AG08395 (cell line): ENCODE measurements around the gene RASGRP3.

Source experiments
- DNase-seq: peaks from one replicate; pipeline ENCODE4 v3.0.0; 2012; ENCODE audit warnings: mixed read lengths, low spot score

The RASGRP3 gene

DNA sequence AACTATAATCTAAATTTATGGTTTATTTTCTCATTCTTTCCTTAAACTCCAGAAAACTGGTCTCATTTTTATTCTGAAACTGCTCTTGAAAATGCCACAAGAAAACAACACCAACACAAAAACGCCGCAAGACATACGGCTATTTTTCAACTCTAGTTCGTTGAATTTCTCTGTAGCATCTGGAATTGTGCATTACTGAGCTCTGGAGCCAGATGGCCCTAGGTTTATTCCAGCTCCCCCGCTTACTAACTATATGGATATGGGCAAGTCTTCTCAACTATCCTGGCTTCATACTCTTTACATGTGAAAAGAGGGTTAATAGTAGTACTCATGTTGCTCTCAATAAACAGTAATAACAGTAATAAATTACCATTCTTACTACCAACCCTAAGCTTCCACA is 102.8 kb downstream of the RASGRP3 start:
- no peak for DNase-seq

DNA sequence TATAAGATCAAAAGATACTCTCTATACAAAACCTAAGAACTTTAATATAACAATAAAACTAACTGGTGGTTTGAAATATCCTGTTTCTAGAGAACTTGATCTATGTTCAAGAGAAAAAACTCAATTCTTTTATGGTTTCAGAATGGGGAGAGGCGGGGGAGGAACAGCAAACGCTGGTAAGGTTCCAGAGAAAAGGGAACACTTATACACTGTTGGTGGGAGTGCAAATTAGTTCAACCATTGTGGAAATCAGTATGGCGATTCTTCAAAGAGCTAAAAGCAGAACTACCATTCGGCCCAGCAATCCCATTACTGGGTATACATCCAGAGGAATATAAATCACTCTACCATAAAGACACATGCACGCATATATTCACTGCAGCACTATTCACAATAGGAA is 105.4 kb downstream of the RASGRP3 start:
- no peak for DNase-seq

DNA sequence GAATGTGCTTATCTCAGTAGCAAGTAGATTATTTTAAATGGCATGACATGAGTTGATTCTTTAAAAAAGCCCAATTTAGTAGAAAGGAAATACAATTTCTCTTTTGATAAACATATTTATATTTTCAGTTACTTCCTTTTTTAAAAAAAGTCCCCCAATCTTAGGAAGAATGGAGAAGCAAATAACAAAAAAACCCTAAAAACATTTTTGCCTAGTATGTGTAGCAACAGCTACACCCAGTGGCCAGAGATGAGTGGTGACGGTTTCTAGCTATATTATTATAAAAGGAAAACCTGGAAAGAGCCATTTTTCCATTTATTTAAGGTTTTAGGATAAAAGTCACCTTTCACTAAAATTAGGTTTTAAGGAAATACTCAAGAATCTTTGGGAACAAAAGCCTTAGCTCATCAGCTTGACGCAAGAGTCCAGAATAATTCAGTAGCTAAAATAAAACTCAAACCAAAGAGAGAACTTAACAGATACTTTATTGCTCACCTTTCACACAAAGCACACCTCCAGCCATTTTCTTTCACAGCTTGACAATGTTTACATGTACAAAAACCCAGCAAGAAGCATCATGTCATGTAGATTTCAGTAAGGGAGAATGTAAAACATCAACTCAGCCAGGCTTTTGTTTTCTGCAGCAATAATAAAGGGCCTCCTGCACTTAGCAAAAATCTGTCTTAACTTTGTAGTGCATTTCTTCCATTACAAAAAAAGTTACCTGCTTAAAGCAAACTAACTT is 106.9 kb downstream of the RASGRP3 start:
- DNase-seq: peak; percentile 31

DNA sequence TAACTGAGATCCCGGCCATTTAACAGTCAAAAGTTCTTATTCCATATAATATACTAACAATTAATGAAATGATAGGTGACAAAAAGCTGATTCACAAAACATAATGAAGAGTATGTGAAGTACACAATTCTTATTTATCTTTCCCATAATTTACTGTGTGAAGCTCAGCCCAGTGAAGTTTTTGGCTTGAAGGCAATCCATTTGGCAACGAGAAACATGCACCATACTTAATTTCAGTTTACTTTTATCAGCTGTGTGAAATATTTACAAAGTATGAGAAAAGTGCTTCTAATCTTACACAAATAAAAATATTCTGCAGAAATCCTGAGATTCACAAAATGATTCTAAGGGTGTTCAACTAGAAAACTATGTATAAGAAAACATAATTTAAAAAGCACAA is 110.3 kb downstream of the RASGRP3 start:
- DNase-seq: no peak

DNA sequence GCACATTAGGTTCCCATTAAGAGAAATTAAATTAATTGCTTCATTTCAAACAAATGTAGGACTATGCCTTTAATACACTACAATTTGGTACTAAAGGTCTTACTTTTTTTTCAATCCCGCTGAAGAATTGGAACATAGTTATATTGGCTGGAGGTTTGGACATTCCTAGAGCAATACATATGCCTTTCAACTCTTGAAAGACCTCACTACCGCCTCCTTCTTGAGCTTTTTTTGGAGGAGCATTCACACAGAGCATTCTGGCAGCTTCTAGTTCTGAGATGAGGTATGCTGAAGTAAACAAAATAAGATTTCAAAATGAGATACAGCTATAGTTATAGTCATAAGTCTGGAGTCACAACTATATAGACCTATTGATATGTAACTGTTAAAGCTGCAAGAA is 111.8 kb downstream of the RASGRP3 start:
- no peak for DNase-seq

DNA sequence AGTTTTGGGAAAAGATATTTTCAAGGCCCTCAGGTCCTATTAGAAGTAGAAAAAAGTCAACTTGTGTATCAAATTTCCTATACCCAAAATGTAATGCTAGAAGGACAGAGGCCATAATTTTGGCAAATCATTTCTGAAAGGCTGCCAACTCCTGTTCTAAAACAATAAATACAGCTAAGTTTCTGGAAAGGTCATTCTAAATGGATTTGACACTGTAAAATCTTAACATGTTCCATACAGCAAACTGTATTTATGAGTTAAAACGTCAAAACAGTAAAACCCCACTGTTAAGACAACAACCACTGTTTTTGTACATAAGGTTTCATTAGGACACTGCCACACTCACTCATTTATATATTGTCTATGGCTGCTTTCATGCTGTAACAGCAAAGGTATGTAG is 113.0 kb downstream of the RASGRP3 start:
- no peak for DNase-seq

DNA sequence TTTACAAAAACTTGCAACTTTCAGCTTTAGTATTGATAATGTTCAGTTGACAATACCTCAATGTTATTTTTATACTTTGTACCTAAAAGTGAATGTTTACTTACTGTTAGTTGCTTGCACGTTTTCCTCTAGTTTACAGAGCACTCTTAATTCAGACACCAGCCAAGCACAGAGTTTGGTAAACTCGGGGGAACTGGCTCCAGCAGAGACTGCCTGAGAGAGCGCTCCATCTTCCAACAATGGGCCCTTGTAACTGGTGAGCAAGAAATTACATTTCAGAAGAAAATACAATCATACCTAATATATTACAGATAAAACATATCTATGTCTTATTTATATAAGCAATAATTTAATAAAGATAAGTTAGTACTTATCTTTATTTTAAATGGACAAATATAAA is 118.9 kb downstream of the RASGRP3 start:
- DNase-seq: no peak

DNA sequence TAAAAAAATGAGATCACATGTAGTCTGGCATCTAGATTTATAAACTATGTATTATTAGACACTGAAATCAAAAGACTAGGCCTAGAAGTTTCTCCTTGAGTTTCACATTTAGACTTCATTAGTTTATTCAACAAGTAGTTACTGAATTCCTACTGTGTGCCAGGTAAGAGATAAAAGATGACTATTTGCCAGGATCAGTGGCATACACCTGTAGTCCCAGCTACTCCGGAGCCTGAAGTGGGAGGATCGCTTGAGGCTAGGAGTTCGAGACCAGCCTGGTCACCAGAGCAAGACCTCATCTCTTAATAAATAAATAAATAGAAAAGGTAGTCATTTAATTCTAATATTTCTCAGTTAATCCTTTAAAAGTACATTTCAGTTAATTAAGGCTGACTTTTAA is 120.6 kb downstream of the RASGRP3 start:
- DNase-seq: no peak

DNA sequence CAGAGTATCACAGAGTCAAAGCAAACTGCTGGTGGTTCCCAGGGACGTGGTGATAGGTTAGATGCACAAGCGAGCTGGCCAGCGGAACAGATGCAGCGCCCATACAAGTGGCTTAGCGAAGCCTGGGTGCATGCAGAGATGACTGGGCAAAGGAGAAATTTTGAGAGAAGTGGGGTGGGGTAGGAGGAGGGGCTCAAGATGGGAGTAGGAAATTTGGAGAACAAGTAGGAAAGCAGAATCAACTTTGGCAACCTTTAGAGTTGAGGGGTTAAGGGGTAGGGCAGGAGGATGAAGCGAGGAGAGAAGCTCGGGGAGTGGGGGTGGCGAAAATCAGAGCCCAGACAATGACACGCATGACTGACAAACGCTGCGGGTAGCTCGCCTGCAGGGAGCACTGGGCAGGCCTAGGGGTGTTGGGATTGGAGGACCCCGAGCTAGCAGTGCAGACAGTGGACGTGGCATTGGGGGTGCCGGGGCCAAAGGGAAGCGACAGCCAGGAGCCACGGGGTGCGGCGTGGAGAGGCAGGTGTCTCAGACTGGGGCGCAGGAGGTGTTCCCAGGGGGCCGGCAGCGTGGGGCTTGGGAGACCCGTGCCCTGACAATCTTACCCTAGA is 122.2 kb downstream of the RASGRP3 start:
- peak; percentile 27 for DNase-seq

DNA sequence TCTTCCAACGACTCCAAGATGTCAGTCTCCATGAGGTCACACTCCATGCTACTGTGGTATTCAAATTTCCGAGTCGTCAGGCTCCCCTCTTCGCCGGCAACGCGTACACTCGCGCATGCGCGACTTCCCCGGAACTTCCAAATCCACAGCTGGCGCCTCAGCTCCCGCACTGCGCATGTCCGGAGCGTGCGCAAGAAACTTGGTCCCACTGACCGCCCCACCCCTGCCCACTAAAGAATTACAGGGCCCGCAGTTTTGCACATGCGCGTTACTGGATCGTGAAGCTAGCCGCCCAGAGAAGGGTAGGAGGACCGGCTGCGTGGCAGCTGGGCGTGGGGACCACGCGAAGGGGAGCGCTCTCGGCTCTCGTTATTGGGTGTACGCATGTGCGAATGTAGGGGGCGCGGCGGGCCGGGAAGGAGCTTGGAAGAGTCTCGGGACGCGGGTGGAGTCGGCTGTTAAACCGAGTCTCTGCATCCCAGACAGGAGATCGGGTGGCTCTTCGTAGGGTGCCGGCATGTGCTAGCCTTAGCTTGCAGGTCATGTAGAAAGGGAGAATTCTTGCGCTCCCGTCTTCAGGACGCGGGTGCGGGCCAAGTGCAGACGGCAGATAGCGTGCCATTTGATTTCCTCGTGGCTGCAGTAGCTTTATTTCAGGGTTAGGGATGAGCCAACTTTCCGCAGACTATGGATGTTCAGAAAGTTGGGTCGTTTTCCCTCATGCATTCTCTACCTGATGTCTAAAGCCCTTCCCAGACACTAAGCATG is 122.9 kb downstream of the RASGRP3 start, which contains the start of gene FAM98A:
Gene FAM98A, minus strand, starts transcription at position 125 of the 768 bp plus-strand sequence. Its CDS starts 78 bp downstream, at position 47.
- peak; percentile 99 for DNase-seq

DNA sequence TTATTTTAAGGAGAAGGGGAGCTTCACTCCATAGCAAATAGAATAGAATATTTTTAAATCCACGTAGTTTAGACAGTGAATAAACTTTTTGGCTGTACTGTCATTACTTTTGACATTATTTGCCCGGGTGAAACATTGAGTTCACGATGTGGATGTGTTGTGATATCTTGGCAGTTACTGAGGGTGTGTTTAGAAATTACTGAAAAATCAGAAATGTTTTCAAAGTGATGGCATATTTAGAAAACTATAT is 123.4 kb downstream of the RASGRP3 start:
- DNase-seq: no peak

DNA sequence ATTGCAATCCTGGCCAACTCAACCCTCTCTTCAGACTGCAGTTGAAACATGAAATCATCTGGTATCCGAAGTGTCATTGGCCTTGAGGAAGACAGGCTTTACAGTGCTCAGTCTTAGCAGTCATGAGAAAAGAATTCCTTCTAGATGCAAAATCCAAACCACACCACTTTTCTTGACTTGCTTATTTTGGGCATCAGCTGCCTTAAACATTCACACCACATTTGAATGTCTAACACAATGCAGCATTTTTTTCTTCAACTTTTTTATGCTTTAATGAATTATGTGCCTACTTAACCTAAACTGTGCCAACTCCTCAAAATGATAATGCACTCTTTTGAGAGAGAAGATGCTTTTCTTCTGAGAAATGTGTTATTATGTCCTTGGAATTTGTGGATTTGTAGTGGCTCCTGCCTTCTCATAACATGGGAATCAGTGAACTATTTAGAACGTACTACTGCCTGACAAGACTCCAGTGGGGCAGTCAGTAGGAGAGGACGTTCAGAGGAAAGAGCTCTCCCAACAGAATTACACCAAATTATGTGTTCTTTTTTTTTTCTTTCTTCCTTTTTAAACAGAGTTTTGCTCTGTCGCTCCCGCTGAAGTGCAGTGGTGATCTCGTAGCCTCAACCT is 125.9 kb downstream of the RASGRP3 start:
- peak; percentile 54 for DNase-seq

DNA sequence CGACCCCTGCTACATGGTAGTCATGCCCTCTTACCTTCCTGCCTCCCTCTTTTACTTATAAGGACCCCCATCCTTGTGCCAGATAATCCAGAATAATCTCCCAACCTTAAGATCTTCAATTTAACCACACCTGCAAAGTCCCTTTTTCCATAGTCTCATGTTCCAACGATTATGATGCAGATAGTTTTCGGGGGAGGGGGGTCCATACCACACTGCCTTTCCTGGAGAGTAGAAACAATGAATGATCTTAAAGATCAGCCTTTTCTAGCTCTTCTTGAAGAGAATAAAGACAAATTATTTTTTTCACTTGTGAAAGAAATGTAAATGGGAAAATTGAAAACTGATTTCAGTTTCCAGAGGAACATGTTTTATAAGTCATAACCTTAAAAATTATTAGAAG is 127.0 kb downstream of the RASGRP3 start:
- no peak for DNase-seq

DNA sequence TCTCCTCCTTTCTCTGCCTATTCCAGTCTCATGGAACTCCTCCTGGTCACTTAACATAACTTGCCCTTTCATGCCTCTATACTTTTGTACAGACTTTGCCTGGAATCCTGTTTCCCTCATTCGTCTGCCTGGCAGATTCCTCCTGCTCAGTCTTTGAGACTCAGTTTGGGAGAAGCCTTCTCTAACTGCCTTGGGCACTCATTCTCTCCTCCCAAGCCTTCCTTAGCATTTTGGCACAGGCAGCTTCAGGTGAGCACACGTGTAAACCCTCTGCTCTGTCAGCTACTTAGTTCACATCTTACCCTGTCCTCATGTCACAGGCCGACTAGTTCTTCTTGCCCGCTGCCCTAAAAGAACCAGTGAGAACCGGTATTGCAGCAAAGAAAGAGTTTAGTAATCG is 128.6 kb downstream of the RASGRP3 start:
- no peak for DNase-seq

DNA sequence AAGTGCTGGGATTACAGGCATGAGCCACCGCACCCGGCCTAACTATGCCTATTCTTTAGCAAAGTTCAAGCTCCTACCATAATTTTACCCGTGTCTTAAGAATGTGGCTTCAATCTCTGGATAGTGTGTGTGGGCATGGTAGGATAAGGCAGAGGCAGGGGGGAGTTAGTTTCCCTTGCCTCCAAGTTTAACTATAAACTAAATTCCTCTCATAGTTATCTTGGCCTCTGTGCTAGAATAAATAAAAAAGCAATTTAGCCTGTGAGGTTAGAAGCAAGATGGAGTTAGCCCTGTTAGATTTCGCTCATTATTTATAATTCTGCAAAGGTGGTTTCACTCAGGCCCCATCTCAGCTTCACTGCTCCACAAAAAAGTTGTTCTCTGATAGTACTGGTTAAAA is 129.7 kb downstream of the RASGRP3 start:
- no peak for DNase-seq

DNA sequence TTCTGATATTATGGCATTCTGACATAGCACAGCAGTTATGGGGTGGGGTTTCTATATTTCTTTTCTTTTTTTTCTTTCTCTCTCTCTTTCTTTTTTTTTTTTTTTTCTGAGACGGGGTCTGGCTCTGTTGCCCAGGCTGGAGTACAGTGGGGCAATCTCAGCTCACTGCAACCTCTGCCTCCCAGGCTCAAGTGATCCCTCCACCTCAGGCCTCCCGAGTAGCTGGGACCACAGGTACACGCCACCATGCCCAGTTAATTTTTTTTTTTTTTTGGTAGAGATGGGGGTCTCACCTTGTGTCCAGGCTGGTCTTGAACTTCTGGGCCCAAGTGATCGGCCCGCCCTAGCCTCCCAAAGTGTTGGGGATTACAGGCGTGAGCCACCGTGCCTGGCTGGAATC is 130.2 kb downstream of the RASGRP3 start:
- DNase-seq: no peak

DNA sequence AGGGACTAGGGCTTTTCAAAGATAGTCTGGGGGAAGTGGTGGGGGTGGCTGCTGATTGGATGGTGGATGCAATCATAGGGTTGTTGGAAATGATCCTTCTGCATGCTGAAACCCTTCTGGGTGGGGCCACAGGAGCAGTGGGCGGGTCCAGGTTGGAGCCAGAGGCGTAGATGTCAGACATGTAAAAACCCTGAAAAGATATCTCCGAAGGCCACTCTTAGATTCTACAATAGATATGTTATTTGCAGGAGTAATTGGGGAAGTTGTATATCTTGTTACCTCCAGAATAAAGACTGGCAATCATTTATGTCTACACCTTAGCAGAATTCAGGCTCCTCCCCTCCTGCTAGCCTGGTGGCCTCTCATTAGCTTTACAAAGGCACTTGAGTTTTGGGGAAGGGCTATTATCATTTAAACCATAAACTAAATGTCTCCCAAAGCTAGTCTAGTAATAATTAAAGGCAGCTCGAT is 130.8 kb downstream of the RASGRP3 start:
- no peak for DNase-seq

DNA sequence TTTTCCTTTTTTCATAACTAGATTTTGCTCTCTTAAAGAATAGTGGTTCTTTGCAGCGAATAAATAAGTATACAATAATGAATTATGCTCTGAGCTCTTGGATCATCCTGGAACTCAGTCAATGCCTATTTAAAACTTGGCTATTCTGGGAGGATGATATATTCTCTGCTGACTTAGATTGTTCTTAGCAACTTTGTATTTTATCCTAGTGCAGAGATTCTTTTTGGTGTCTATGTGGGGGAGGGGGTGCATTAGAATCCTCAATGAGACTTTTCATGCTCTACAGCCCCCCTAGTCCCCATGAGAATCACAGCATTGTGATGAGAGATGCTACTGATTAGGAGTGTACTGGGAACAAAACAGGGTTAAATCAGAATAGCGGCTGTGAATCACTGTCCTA is 131.5 kb downstream of the RASGRP3 start:
- DNase-seq: no peak

DNA sequence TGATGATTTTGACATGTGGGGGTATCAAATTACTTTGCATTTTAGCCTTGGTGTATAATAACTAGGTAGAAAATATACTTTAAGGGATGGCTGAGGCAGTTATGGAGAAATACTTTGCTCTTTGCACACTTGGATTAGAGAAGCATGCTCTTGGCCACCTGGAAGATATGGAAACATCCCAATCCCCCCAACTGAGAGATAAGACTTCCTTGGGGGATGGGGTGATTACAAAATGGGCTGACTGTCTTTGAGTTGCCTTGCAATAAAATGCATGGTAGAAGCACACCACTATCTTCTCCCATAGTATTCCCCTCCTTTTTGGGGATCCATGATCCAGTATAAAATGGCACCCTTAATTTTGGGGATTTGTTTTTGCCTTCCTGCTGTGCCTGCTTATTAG is 137.7 kb downstream of the RASGRP3 start:
- DNase-seq: no peak
